Measurements from ENCODE around the gene TAS2R9.

- TF ChIP-seq, protein P1, sequence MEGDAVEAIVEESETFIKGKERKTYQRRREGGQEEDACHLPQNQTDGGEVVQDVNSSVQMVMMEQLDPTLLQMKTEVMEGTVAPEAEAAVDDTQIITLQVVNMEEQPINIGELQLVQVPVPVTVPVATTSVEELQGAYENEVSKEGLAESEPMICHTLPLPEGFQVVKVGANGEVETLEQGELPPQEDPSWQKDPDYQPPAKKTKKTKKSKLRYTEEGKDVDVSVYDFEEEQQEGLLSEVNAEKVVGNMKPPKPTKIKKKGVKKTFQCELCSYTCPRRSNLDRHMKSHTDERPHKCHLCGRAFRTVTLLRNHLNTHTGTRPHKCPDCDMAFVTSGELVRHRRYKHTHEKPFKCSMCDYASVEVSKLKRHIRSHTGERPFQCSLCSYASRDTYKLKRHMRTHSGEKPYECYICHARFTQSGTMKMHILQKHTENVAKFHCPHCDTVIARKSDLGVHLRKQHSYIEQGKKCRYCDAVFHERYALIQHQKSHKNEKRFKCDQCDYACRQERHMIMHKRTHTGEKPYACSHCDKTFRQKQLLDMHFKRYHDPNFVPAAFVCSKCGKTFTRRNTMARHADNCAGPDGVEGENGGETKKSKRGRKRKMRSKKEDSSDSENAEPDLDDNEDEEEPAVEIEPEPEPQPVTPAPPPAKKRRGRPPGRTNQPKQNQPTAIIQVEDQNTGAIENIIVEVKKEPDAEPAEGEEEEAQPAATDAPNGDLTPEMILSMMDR (conservative IDR thresholded peaks at IDR 0.05), result peak; percentile 85
- no peak for TF ChIP-seq EZH2 (IDR thresholded peaks at IDR 0.05; ENCODE audit: low read depth)
These were observed 38.7 kb downstream of the TAS2R9 start for GRCh38 chr12:10771132-10771733.

All from PC-9 (cell line).